ENCODE data around the gene ALMS1.
"Not testable (repeated sequence)": the region's sequence is repeated elsewhere in the genome, so short reads cannot be mapped to it uniquely, and the experiment has no call there.

ALMS1 gene

DNA sequence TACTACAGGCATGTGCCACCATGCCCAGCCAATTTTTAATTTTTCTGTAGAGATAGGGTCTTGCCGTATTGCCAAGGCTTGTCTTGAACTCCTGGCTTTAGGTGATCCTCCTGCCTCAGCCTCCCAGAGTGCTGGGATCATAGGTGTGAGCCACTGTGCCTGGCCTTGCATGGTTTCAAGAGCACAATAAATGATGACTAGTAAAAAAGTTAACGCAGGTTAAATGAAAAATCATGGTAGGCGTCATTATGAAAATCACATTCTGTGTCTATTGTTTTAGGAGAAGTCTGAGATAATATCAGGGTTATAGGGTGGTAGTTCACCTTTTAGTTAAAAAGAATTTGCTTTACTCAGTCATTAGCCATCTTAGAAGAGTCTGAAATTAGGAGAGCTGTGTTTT, 38.3 kb downstream of the ALMS1 start:
- Histone ChIP-seq H3K27me3 (ENCODE audit: low read depth) (no peaks in the 10 kb centered on the region), H3K9me3 (no peaks in the 10 kb centered on the region), H3K36me3 (replicated peaks) (peaks cover 14% of the 10 kb centered on the region; the same call in 1 of the 2 replicates), H3K4me1 (no peaks in the 10 kb centered on the region), H3K4me3 (no peak overlapping the region)
- in situ Hi-C loops (cut with MboI; ENCODE audit: low sequenced_read_pairs) = no loop called here
- no peak for DNase-seq (ENCODE audit: low spot score in 2 of 2)

DNA sequence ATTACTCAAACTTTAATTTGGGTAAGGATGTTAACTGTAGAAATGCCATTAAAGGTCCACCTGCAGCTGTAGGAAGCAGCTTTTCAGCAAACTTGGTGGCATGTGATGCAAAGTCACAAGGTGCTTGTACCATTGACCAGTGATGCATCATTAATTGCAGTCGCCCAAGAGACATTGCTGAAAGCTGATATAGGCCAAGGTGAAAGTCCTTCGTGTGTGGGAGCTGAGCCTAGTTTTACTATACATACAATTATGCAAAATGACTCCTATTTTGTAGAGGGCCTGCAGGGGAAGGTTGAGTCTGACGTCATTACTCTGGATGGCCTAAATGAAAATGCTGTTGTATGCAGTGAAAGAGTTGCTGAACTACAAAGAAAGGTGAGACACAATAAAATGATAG, 40.5 kb downstream of the ALMS1 start:
- Histone ChIP-seq H3K9me3 (no peaks in the 10 kb centered on the region), H3K36me3 (replicated peaks) (peaks cover 14% of the 10 kb centered on the region), H3K4me1 (no peaks in the 10 kb centered on the region), H3K27me3 (ENCODE audit: low read depth) (no peaks in the 10 kb centered on the region), H3K4me3 (no peak overlapping the region)
- in situ Hi-C loops (cut with MboI; ENCODE audit: low sequenced_read_pairs) = no loop called here
- DNase-seq (ENCODE audit: low spot score in 2 of 2) = no peak

- DNase-seq (ENCODE audit: low spot score in 2 of 2) = no peak
- Histone ChIP-seq H3K4me3 (no peak overlapping the region), H3K27me3 (ENCODE audit: low read depth) (no peaks in the 10 kb centered on the region), H3K4me1 (no peaks in the 10 kb centered on the region; the same call in 1 of the 2 replicates), H3K9me3 (no peaks in the 10 kb centered on the region), H3K36me3 (replicated peaks) (peaks cover 19% of the 10 kb centered on the region)
- in situ Hi-C loops (cut with MboI; ENCODE audit: low sequenced_read_pairs) = no loop called here
Observed at GRCh38 chr2:73436019-73436418, 50.4 kb downstream of the ALMS1 start.

DNA sequence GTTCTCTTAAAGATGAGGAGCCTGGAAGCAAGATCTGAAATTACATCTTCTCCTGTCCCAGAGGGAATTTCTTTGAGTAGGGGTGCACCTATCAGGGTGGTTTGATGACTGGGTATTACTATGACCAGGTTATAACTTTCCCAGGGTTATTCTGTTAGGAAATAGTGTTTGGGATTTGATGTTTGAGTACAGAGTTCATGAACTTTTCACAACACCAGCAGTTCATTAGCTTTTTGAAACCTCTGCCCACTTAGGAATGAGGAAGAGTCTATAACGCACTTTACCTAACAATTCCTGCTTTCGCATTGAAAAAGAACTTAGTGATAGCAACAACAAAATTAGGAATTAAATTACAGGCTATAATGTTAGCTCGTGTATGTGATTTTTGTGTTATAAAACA, 58.6 kb downstream of the ALMS1 start:
- no peak for DNase-seq (ENCODE audit: low spot score in 2 of 2)
- Histone ChIP-seq H3K27me3 (ENCODE audit: low read depth) (no peaks in the 10 kb centered on the region), H3K9me3 (no peaks in the 10 kb centered on the region), H3K4me1 (no peaks in the 10 kb centered on the region), H3K4me3 (no peak overlapping the region), H3K36me3 (replicated peaks) (peaks cover 17% of the 10 kb centered on the region)
- in situ Hi-C loops (cut with MboI; ENCODE audit: low sequenced_read_pairs) = no loop called here

DNA sequence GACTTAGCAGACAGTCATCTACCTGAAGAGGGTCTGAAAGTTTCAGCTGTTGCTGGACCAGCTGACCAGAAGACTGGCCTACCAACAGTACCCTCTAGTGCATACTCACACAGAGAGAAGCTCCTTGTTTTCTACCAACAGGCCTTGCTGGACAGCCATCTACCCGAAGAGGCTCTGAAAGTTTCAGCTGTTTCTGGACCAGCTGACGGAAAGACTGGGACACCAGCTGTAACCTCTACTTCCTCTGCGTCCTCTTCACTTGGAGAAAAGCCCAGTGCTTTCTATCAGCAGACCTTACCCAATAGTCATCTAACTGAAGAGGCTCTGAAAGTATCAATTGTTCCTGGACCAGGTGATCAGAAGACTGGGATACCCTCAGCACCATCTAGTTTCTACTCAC, 63.2 kb downstream of the ALMS1 start:
- no peaks in the 10 kb centered on the region for H3K27me3 ChIP-seq (ENCODE audit: low read depth)
- in situ Hi-C loops (cut with MboI; ENCODE audit: low sequenced_read_pairs) = no loop called here
- no peak for DNase-seq (ENCODE audit: low spot score in 2 of 2)
- peaks cover 16% of the 10 kb centered on the region for H3K36me3 ChIP-seq (replicated peaks)
- no peak overlapping the region for H3K4me3 ChIP-seq
- no peaks in the 10 kb centered on the region; the same call in 1 of the 2 replicates for H3K9me3 ChIP-seq
- no peaks in the 10 kb centered on the region for H3K4me1 ChIP-seq

GRCh38 chr2:73449404-73449803, 63.8 kb downstream of the ALMS1 start:
- no peak for DNase-seq (ENCODE audit: low spot score in 2 of 2)
- Histone ChIP-seq H3K4me1 (no peaks in the 10 kb centered on the region), H3K4me3 (no peak overlapping the region), H3K36me3 (replicated peaks) (peaks cover 16% of the 10 kb centered on the region), H3K9me3 (no peaks in the 10 kb centered on the region; the same call in 1 of the 2 replicates), H3K27me3 (ENCODE audit: low read depth) (no peaks in the 10 kb centered on the region)
- in situ Hi-C loops (cut with MboI; ENCODE audit: low sequenced_read_pairs) = no loop called here

GRCh38 chr2:73451263-73451972, 65.8 kb downstream of the ALMS1 start:
- H3K36me3 ChIP-seq (replicated peaks) = peaks cover 22% of the 10 kb centered on the region
- H3K4me3 ChIP-seq = no peak overlapping the region
- no peak for DNase-seq (ENCODE audit: low spot score in 2 of 2)
- H3K9me3 ChIP-seq = no peaks in the 10 kb centered on the region; the same call in 1 of the 2 replicates
- H3K27me3 ChIP-seq (ENCODE audit: low read depth) = no peaks in the 10 kb centered on the region
- peaks cover 6% of the 10 kb centered on the region for H3K4me1 ChIP-seq
- in situ Hi-C loops (cut with MboI; ENCODE audit: low sequenced_read_pairs) = no loop called here

DNA sequence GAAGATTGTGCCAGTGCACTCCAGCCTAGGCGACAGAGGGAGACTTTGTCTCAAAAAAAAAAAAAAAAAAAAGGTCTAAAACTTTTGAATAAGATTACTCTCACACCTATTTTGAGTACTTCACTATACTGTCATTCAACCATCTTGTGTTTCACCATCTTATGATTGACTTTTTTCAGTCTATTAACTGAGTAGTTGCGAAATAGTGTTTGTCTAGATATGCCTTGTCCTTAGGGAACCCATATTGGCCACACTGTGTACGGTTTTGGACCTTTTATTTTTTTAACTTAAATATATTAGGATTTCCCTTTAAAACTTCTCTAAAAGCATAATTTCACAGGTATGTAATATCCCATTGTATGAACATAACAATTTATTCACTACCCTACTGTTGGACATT, 72.3 kb downstream of the ALMS1 start:
- no peak for DNase-seq (ENCODE audit: low spot score in 2 of 2)
- Histone ChIP-seq H3K4me1 (peaks cover 9% of the 10 kb centered on the region), H3K9me3 (peaks cover 2% of the 10 kb centered on the region; the same call in 1 of the 2 replicates), H3K36me3 (replicated peaks) (peaks cover 10% of the 10 kb centered on the region), H3K27me3 (ENCODE audit: low read depth) (no peaks in the 10 kb centered on the region), H3K4me3 (no peak overlapping the region)
- in situ Hi-C loops (cut with MboI; ENCODE audit: low sequenced_read_pairs) = no loop called here

- H3K9me3 ChIP-seq; in situ Hi-C loops (cut with MboI; ENCODE audit: low sequenced_read_pairs); H3K4me3 ChIP-seq; H3K36me3 ChIP-seq (replicated peaks); DNase-seq (ENCODE audit: low spot score in 2 of 2); H3K4me1 ChIP-seq; H3K27me3 ChIP-seq (ENCODE audit: low read depth): not testable (repeated sequence)
Observed at GRCh38 chr2:73462388-73462787, 76.8 kb downstream of the ALMS1 start.

- no peaks in the 10 kb centered on the region for H3K36me3 ChIP-seq (replicated peaks)
- no peaks in the 10 kb centered on the region for H3K4me1 ChIP-seq
- in situ Hi-C loops (cut with MboI; ENCODE audit: low sequenced_read_pairs) = no loop called here
- no peak for DNase-seq (ENCODE audit: low spot score in 2 of 2)
- H3K4me3 ChIP-seq = no peak overlapping the region
- H3K27me3 ChIP-seq (ENCODE audit: low read depth) = no peaks in the 10 kb centered on the region
- H3K9me3 ChIP-seq = no peaks in the 10 kb centered on the region
Observed at GRCh38 chr2:73468376-73468775, 82.7 kb downstream of the ALMS1 start.

DNA sequence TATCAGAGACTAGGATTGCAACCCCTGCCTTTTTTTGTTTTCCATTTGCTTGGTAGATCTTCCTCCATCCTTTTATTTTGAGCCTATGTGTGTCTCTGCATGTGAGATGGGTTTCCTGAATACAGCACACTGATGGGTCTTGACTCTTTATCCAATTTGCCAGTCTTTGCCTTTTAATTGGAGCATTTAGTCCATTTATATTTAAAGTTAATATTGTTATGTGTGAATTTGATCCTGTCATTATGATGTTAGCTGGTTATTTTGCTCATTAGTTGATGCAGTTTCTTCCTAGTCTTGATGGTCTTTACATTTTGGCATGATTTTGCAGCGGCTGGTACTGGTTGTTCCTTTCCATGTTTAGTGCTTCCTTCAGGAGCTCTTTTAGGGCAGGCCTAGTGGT, 98.2 kb downstream of the ALMS1 start:
- in situ Hi-C loops (cut with MboI; ENCODE audit: low sequenced_read_pairs); DNase-seq (ENCODE audit: low spot score in 2 of 2): not testable (repeated sequence)

DNA sequence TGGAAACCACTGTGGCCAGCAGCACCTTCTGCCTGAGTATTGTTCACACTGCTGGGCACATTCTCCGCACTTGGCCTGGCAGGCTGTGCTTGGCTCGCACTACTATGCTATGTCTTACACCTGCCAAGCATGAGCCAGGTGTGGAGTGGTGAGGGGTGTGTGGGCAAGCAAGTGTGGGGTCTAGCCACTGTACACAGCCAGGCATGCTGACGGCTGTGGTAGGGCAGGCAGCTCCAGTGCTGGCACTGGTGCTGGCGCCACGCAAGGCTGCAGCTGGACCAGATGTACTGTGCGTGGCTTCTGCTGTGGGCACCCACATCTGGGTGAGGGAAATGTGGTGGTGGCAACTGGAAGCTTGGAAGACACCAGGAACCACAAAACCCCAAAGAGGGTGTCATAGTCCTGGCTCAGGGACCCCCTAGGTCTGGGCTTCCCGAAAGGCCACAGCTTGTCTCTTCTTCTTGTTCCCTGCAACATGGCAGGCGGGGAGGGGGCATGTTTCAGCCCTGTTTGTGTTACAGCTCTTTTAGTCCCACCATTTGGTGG, 101.5 kb downstream of the ALMS1 start:
- Histone ChIP-seq H3K4me3 (no peak overlapping the region), H3K9me3 (no peaks in the 10 kb centered on the region), H3K4me1 (no peaks in the 10 kb centered on the region), H3K27me3 (ENCODE audit: low read depth) (no peaks in the 10 kb centered on the region), H3K36me3 (replicated peaks) (peaks cover 20% of the 10 kb centered on the region)
- in situ Hi-C loops (cut with MboI; ENCODE audit: low sequenced_read_pairs) = no loop called here
- DNase-seq (ENCODE audit: low spot score in 2 of 2) = no peak

More for the DNA sequence above, 98.2 kb downstream of the ALMS1 start:
- H3K9me3 ChIP-seq; H3K4me3 ChIP-seq; H3K36me3 ChIP-seq (replicated peaks); H3K27me3 ChIP-seq (ENCODE audit: low read depth); H3K4me1 ChIP-seq: not testable (repeated sequence)

GRCh38 chr2:73488079-73488478, 102.4 kb downstream of the ALMS1 start:
- in situ Hi-C loops (cut with MboI; ENCODE audit: low sequenced_read_pairs) = no loop called here

GRCh38 chr2:73489053-73489452, 103.4 kb downstream of the ALMS1 start:
- Histone ChIP-seq H3K27me3 (ENCODE audit: low read depth) (no peaks in the 10 kb centered on the region), H3K9me3 (no peaks in the 10 kb centered on the region), H3K36me3 (replicated peaks) (peaks cover 23% of the 10 kb centered on the region), H3K4me3 (no peak overlapping the region), H3K4me1 (no peaks in the 10 kb centered on the region)
- DNase-seq (ENCODE audit: low spot score in 2 of 2) = no peak
- in situ Hi-C loops (cut with MboI; ENCODE audit: low sequenced_read_pairs) = no loop called here

More at GRCh38 chr2:73488079-73488478, 102.4 kb downstream of the ALMS1 start:
- H3K9me3 ChIP-seq = no peaks in the 10 kb centered on the region
- H3K36me3 ChIP-seq (replicated peaks) = peaks cover 23% of the 10 kb centered on the region
- no peak overlapping the region for H3K4me3 ChIP-seq
- no peaks in the 10 kb centered on the region for H3K4me1 ChIP-seq
- DNase-seq (ENCODE audit: low spot score in 2 of 2) = no peak
- H3K27me3 ChIP-seq (ENCODE audit: low read depth) = no peaks in the 10 kb centered on the region

Data from HAP-1 (cell line).